DOHH2 (cell line): Measurements from ENCODE around the gene VIL1.

Source experiments
- H3F3A ChIP-seq: fragments of 200-600 bp; sonication (generic), shearing (Covaris generic); 2 replicates; pipeline ENCODE4 v1.6.0; 2016; ENCODE audit warnings: antibody characterized with exemption, mild to moderate bottlenecking; ENCODE audit not compliant: control insufficient read depth, insufficient read depth
- H3K27ac ChIP-seq: fragments of 200-600 bp; sonication (generic); 2 replicates; pipeline ENCODE4 v1.5.1; 2014; ENCODE audit warnings: low read depth, mild to moderate bottlenecking, low read length, moderate library complexity
- H3K27me3 ChIP-seq: fragments of 200-600 bp; sonication (generic); 2 replicates; pipeline ENCODE4 v1.6.1; 2014; ENCODE audit warnings: mild to moderate bottlenecking, low read length, mixed read lengths; ENCODE audit not compliant: control insufficient read depth
- H3K36me3 ChIP-seq: fragments of 200-600 bp; sonication (generic); 2 replicates; pipeline ENCODE4 v1.6.1; 2014; ENCODE audit warnings: mild to moderate bottlenecking, low read length, moderate library complexity, mixed read lengths; ENCODE audit not compliant: control insufficient read depth
- H3K4me1 ChIP-seq: fragments of 200-600 bp; sonication (generic); 2 replicates; pipeline ENCODE4 v1.6.1; 2014; ENCODE audit warnings: mild to moderate bottlenecking, low read length, mixed read lengths; ENCODE audit not compliant: control insufficient read depth
- H3K4me2 ChIP-seq: fragments of 200-600 bp; sonication (generic); 2 replicates; pipeline ENCODE4 v1.6.0; 2014; ENCODE audit warnings: mild to moderate bottlenecking, low read length, moderate library complexity
- H3K4me3 ChIP-seq: fragments of 200-600 bp; sonication (generic); 2 replicates; pipeline ENCODE4 v1.5.1; 2014; ENCODE audit warnings: mild to moderate bottlenecking, low read length, mixed read lengths
- H3K79me2 ChIP-seq: fragments of 200-600 bp; sonication (generic); 2 replicates; pipeline ENCODE4 v1.6.1; 2014; ENCODE audit warnings: mild to moderate bottlenecking, low read length, mixed read lengths; ENCODE audit not compliant: control insufficient read depth
- H3K9me2 ChIP-seq: fragments of 200-600 bp; sonication (generic); replicated peaks from 2 replicates; pipeline ENCODE4 v1.6.1; 2014; ENCODE audit warnings: mild to moderate bottlenecking, low read length, mixed read lengths; ENCODE audit not compliant: control insufficient read depth
- H3K9me3 ChIP-seq: fragments of 200-600 bp; sonication (generic); 2 replicates; pipeline ENCODE4 v1.6.1; 2014; ENCODE audit warnings: antibody characterized with exemption, low read length, mixed read lengths; ENCODE audit not compliant: control insufficient read depth, insufficient read depth
- H4K20me1 ChIP-seq: fragments of 200-600 bp; sonication (generic); 2 replicates; pipeline ENCODE4 v1.6.0; 2014; ENCODE audit warnings: low read depth, mild to moderate bottlenecking, antibody characterized with exemption, low read length, moderate library complexity; ENCODE audit not compliant: control insufficient read depth, insufficient read depth
- CTCF ChIP-seq: fragments of 200-600 bp; sonication (generic); IDR thresholded peaks from one replicate; pipeline ENCODE4 v1.5.1; 2014; ENCODE audit warnings: antibody characterized with exemption, mild to moderate bottlenecking, low read depth, low read length; ENCODE audit not compliant: poor library complexity, severe bottlenecking
- EZH2phosphoT487 ChIP-seq: fragments of 200-600 bp; sonication (generic); IDR thresholded peaks from 2 replicates; pipeline ENCODE4 v1.6.1; 2017; ENCODE audit warnings: borderline replicate concordance, mild to moderate bottlenecking, antibody characterized with exemption, low read length, moderate library complexity, mixed read lengths

Gene VIL1

DNA sequence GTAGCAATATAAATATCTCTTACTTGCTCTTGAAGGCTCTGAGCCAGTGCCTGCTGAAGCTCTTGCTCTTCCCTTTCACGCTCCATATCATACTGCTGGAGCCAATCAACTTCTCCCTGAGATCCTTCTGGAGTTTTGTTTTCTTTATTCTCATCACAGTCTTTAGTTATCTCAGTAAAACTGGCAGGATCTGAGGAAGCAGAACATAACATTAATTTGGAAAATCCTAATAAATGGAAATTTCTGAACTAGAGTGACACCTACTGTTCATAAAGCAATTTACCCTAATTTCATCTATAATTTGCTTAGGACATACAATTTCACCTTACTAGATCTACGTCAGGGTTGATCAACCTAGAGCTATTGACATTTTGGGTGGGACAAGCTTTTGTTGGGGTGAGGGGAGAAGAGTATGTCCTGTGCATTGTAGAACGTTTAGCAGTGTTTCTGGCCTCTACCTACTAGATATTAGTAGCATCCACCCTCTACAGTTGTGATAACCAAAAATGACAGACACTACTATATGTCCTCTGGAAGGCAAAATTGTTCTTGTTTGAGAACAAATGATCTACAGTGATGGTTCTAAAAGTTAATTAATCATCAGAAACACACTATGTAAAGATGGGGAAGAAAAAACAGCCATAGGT lies 47.2 kb downstream of the VIL1 start:
- Histone ChIP-seq H3K27me3 (no peaks in the 10 kb centered on the region), H3K4me1 (peaks cover 13% of the 10 kb centered on the region), H3K27ac (no peak overlapping the region), H4K20me1 (no peaks in the 10 kb centered on the region), H3K9me2 (no peaks in the 10 kb centered on the region), H3K36me3 (peaks cover 52% of the 10 kb centered on the region), H3K4me3 (no peak overlapping the region), H3K79me2 (no peaks in the 10 kb centered on the region), H3K9me3 (no peaks in the 10 kb centered on the region), H3F3A (peaks cover 14% of the 10 kb centered on the region), H3K4me2 (no peak overlapping the region)
- TF ChIP-seq CTCF: peak; percentile 72
- no peak for TF ChIP-seq EZH2phosphoT487

- peaks cover 53% of the 10 kb centered on the region for H3K4me1 ChIP-seq
- H3K4me2 ChIP-seq: no peak overlapping the region
- H3K9me2 ChIP-seq: no peaks in the 10 kb centered on the region
- H3K79me2 ChIP-seq: no peaks in the 10 kb centered on the region
- no peaks in the 10 kb centered on the region for H3K9me3 ChIP-seq
- TF ChIP-seq EZH2phosphoT487 (no peak), CTCF (no peak)
- H3K27ac ChIP-seq: peak overlapping the region; percentile 36
- peaks cover 66% of the 10 kb centered on the region for H3K36me3 ChIP-seq
- no peak overlapping the region for H3K4me3 ChIP-seq
- H3F3A ChIP-seq: peaks cover 11% of the 10 kb centered on the region
- no peaks in the 10 kb centered on the region for H4K20me1 ChIP-seq
- no peaks in the 10 kb centered on the region for H3K27me3 ChIP-seq
Observed at GRCh38 chr2:218470448-218470847, 51.5 kb downstream of the VIL1 start.

GRCh38 chr2:218471036-218471435 lies 52.1 kb downstream of the VIL1 start:
- Histone ChIP-seq H3K4me2 (peak overlapping the region; percentile 33), H3K36me3 (peaks cover 60% of the 10 kb centered on the region), H3K9me2 (no peaks in the 10 kb centered on the region), H3K79me2 (no peaks in the 10 kb centered on the region), H3K4me1 (peaks cover 59% of the 10 kb centered on the region), H4K20me1 (no peaks in the 10 kb centered on the region), H3K4me3 (no peak overlapping the region), H3K9me3 (no peaks in the 10 kb centered on the region), H3F3A (peaks cover 11% of the 10 kb centered on the region), H3K27ac (peak overlapping the region; percentile 36), H3K27me3 (no peaks in the 10 kb centered on the region)
- TF ChIP-seq EZH2phosphoT487 (no peak), CTCF (no peak)
